A549 (cell line): Measurements from ENCODE around the gene SHC4. TPM values are rescaled to one million over a fixed set of nuclear protein-coding genes. Genes with fewer than 3 reads are reported as not detected.
A peak's percentile ranks its signal among the peaks of the same experiment; 100 is the strongest.

ENCODE experiments used
- ATAC-seq, 2 experiments: fragments of 200-7000 bp in 1 of 2; fragments of >200 bp in 1 of 2; cut with Nextera tagmentation in 1 of 2; cut with Tn5 transposase in 1 of 2; 3 replicates each; pipeline versions ENCODE4 v1.8.0 to v1.9.1; 2018 to 2020; ENCODE audit warnings: mild to moderate bottlenecking in 1 of 2, moderate library complexity in 1 of 2
- CTCF ChIA-PET: fragments of 300-600 bp; sonication (Branson Sonifier 250); formaldehyde crosslinking; extraction: SDS; loops from one replicate; lab custom pipeline; 2021; ENCODE audit warnings: antibody characterized with exemption, inconsistent platforms; lab: Yijun Ruan, JAX
- POLR2A ChIA-PET: fragments of 350-600 bp; formaldehyde crosslinking; extraction: SDS; loops from one replicate; lab custom pipeline; 2021; ENCODE audit warnings: antibody characterized with exemption, inconsistent platforms; lab: Yijun Ruan, JAX
- DNase-seq, 2 experiments: peaks; one replicate each; pipeline versions ENCODE4 v3.0.0 to v3.0.0-alpha.2; 2011 to 2016; ENCODE audit warnings: low read depth in 1 of 2, low spot score in 1 of 2
- FAIRE-seq: peaks from 2 replicates; lab custom pipeline; 2011; peaks lifted over from hg19 to GRCh38; lab: Jason Lieb, UNC
- H3K27ac ChIP-seq, 2 experiments: fragments of >200 bp; sonication (Bioruptor Twin); formaldehyde crosslinking; 3 replicates each; pipeline ENCODE4 v1.5.1; 2016 to 2017
- H3K4me1 ChIP-seq: fragments of >200 bp; sonication (Bioruptor Twin); formaldehyde crosslinking; 3 replicates; pipeline ENCODE4 v1.6.1; 2016
- H3K4me2 ChIP-seq: fragments of >200 bp; sonication (Bioruptor Twin); formaldehyde crosslinking; 3 replicates; pipeline ENCODE4 v1.6.1; 2016
- H3K4me3 ChIP-seq: fragments of >200 bp; sonication (Bioruptor Twin); formaldehyde crosslinking; 3 replicates; pipeline ENCODE4 v1.5.1; 2016
- H3K9me3 ChIP-seq: fragments of >200 bp; sonication (Bioruptor Twin); formaldehyde crosslinking; 3 replicates; pipeline ENCODE4 v1.6.1; 2016
- BCL3 ChIP-seq: fragments of >200 bp; sonication (Bioruptor Twin); formaldehyde crosslinking; IDR thresholded peaks from 3 replicates; pipeline ENCODE4 v1.6.1; 2016
- CBX8 ChIP-seq: fragments of 200-600 bp; sonication (generic); IDR thresholded peaks from 2 replicates; pipeline ENCODE4 v1.6.1; 2016
- CEBPB ChIP-seq, 2 experiments: fragments of >200 bp in 1 of 2; sonication (Bioruptor Twin) in 1 of 2; formaldehyde crosslinking in 1 of 2; IDR thresholded peaks; 2 replicates each; pipeline ENCODE4 v1.6.1; 2012 to 2016
- CHD2 ChIP-seq: fragments of 150-350 bp; IDR thresholded peaks from 2 replicates; pipeline ENCODE4 v1.6.1; 2014; ENCODE audit warnings: low read length; ENCODE audit not compliant: partially characterized antibody
- CTCF ChIP-seq: fragments of >200 bp; sonication (Bioruptor Twin); formaldehyde crosslinking; IDR thresholded peaks from 3 replicates; pipeline ENCODE4 v1.5.1; 2016
- ESRRA ChIP-seq: fragments of 150-350 bp; IDR thresholded peaks from 2 replicates; pipeline ENCODE4 v1.6.1; 2014; ENCODE audit warnings: mild to moderate bottlenecking, low read length, borderline replicate concordance
- FOSL2 ChIP-seq, 2 experiments: fragments of 450-650 bp in 1 of 2; fragments of >200 bp in 1 of 2; sonication (Bioruptor Twin) in 1 of 2; formaldehyde crosslinking; IDR thresholded peaks; 2 replicates each; pipeline versions ENCODE4 v1.5.0 to v1.6.1; 2016 to 2020; ENCODE audit warnings: mild to moderate bottlenecking in 1 of 2, moderate library complexity in 1 of 2
- HOXB13 ChIP-seq: fragments of 250-450 bp; sonication (Bioruptor Pico); IDR thresholded peaks from 2 replicates; pipeline ENCODE4 v1.5.0; 2020; ENCODE audit warnings: low read depth, mild to moderate bottlenecking, moderate library complexity
- HOXB5 ChIP-seq: fragments of 250-450 bp; sonication (Bioruptor Pico); IDR thresholded peaks from 2 replicates; pipeline ENCODE4 v1.5.0; 2020; ENCODE audit warnings: mild to moderate bottlenecking, moderate library complexity
- JUNB ChIP-seq: fragments of >200 bp; sonication (Bioruptor Twin); formaldehyde crosslinking; IDR thresholded peaks from 2 replicates; pipeline ENCODE4 v1.6.1; 2016
- KDM5A ChIP-seq: fragments of 200-600 bp; sonication (generic); IDR thresholded peaks from 2 replicates; pipeline ENCODE4 v1.6.1; 2016; ENCODE audit warnings: antibody characterized with exemption, mild to moderate bottlenecking
- MAFK ChIP-seq: fragments of 450-650 bp; IDR thresholded peaks from 2 replicates; pipeline ENCODE4 v1.6.1; 2014; ENCODE audit not compliant: partially characterized antibody
- NR3C1 ChIP-seq: fragments of >200 bp; sonication (Bioruptor Twin); formaldehyde crosslinking; IDR thresholded peaks from 3 replicates; pipeline ENCODE4 v1.6.1; 2017
- PBX3 ChIP-seq: IDR thresholded peaks from 2 replicates; pipeline ENCODE4 v1.6.1; 2012
- POLR2AphosphoS2 ChIP-seq: conservative IDR thresholded peaks from 2 replicates; pipeline ENCODE4 v1.6.1; 2012; ENCODE audit warnings: low read length, improper control_type of control experiment, inconsistent platforms
- REST ChIP-seq: fragments of 200-600 bp; sonication (generic); IDR thresholded peaks from 2 replicates; pipeline ENCODE4 v1.6.1; 2016; ENCODE audit warnings: antibody characterized with exemption, mild to moderate bottlenecking, moderate library complexity
- WGBS: methylation state at CpG from one replicate; pipeline ENCODE4 v1.1.6; 2017; ENCODE audit errors: missing lambda C conversion rate; 5-methylcytosine and 5-hydroxymethylcytosine counted together
- polyA plus RNA-seq, 4 experiments: library from polyadenylated mRNA; depleted of rRNA in 3 of 4; stranded (reverse); fragments of >200 nt; fragmentation: RNase III in 1 of 4; extraction: RNeasy Plus Mini Kit Qiagen cat#74134 plus additional on column Dnase treatment in 1 of 4; gene quantifications; 2 replicates in 3 of 4; 3 replicates in 1 of 4; pipeline ENCODE4 v1.2.3, GENCODE V29; 2011 to 2017
- TF ChIP-seq, protein P1 (sequence below): fragments of 150-350 bp; IDR thresholded peaks from 2 replicates; pipeline ENCODE4 v1.6.1; 2014; ENCODE audit warnings: low read depth, mild to moderate bottlenecking, low read length
- TF ChIP-seq, protein P2 (sequence below): IDR thresholded peaks from 2 replicates; pipeline ENCODE4 v1.6.1; 2012

SHC4 gene
- polyA plus RNA-seq, 2 of the 4 experiments (the other 2 are of a cell fraction), result 0.08 to 0.16 TPM

- no peak overlapping the region for H3K4me3 ChIP-seq
- H3K9me3 ChIP-seq, result no peaks in the 10 kb centered on the region
- WGBS, result 16% methylated on average over 5 of the region's 5 CpGs
- peak; percentile 4 to 50 for DNase-seq
- H3K4me1 ChIP-seq, result peaks cover 14% of the 10 kb centered on the region
- no peak for FAIRE-seq
- peak overlapping the region in 1 of 2 experiments; percentile 74; a peak in 4 of 6 replicates for H3K27ac ChIP-seq
- peak overlapping the region; percentile 62 for H3K4me2 ChIP-seq
- POLR2A ChIA-PET, result interaction anchor here (0.9 kb wide), 1 partner anchor 18 kb away, joined by 5 read pairs; the partner anchor contains the start of gene SHC4
- TF ChIP-seq CEBPB (IDR thresholded peaks at IDR 0.05) (no peak), ESRRA (no peak), BCL3 (no peak), REST (no peak), HOXB5 (CRISPR knock-in tag) (no peak), NR3C1 (no peak), MAFK (peak; percentile 46), FOSL2 (IDR thresholded peaks at IDR 0.05) (peak; percentile 52; the same call in 1 of the 2 replicates), FOSL2 (CRISPR knock-in tag; IDR thresholded peaks at IDR 0.05) (peak; percentile 41; the same call in 1 of the 2 replicates), JUNB (peak; percentile 37; the same call in 1 of the 2 replicates), HOXB13 (CRISPR knock-in tag) (no peak)
- TF ChIP-seq, protein P1, sequence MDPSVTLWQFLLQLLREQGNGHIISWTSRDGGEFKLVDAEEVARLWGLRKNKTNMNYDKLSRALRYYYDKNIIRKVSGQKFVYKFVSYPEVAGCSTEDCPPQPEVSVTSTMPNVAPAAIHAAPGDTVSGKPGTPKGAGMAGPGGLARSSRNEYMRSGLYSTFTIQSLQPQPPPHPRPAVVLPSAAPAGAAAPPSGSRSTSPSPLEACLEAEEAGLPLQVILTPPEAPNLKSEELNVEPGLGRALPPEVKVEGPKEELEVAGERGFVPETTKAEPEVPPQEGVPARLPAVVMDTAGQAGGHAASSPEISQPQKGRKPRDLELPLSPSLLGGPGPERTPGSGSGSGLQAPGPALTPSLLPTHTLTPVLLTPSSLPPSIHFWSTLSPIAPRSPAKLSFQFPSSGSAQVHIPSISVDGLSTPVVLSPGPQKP, result no peak
- TF ChIP-seq, protein P2, sequence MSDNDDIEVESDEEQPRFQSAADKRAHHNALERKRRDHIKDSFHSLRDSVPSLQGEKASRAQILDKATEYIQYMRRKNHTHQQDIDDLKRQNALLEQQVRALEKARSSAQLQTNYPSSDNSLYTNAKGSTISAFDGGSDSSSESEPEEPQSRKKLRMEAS, result no peak
- ATAC-seq, result peak; percentile 84 to 93
- CTCF ChIA-PET, result interaction anchor here (1.0 to 2.5 kb wide), 3 partner anchors 15 to 84 kb away, joined by 3 to 9 read pairs (median 7); no protein-coding TSS in a partner anchor
Observed at GRCh38 chr15:48946074-48946839, 17.5 kb downstream of the SHC4 start.

DNA sequence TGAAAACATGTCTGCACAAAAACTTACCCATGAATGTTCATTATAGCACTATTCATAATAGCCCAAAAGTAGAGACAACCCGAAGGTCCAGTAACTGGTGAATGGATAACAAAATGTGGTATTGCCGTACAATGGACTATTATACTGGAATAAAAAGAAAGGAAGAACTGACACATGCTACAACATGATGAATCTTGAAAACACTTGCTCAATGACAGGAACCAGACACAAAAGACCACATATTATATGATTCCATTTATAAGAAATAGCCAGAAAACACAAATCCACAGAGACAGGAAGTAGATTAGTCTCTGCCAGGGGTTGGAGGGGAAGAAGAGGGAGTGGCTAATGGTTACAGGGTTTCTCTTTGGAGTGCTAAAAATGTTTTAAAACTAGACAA is 18.3 kb downstream of the SHC4 start:
- no peak overlapping the region for H3K4me3 ChIP-seq
- ATAC-seq (no peak), DNase-seq (no peak)
- no peak for TF ChIP-seq KDM5A
- TF ChIP-seq POLR2AphosphoS2, result no peak
- TF ChIP-seq CBX8, result no peak
- TF ChIP-seq CTCF, result no peak
- TF ChIP-seq PBX3, result no peak
- TF ChIP-seq CHD2, result no peak
- no peak for TF ChIP-seq HOXB5 (CRISPR knock-in tag)
- TF ChIP-seq, all 56 proteins: peak for 0
- CTCF ChIA-PET, result interaction anchor here (1.1 kb wide), 1 partner anchor 84 kb away, joined by 7 read pairs; no protein-coding TSS in a partner anchor
- Histone ChIP-seq H3K4me1 (peaks cover 22% of the 10 kb centered on the region), H3K27ac (peak overlapping the region in 1 of 2 experiments; percentile 19; a peak in 1 of 6 replicates), H3K4me2 (peak overlapping the region; percentile 62), H3K9me3 (no peaks in the 10 kb centered on the region)
- no peak for FAIRE-seq
- POLR2A ChIA-PET, result interaction anchor here (0.9 kb wide), 1 partner anchor 19 kb away, joined by 5 read pairs; the partner anchor contains the start of gene SHC4
- WGBS, result 95% methylated on average over 2 of the region's 2 CpGs
